NCI-H510A (cell line): ENCODE results near the gene MDM1.

ENCODE experiments used
- DNase-seq: peaks from one replicate; lab custom pipeline; 2025; lab: John Stamatoyannopoulos, UW

MDM1 gene, protein sequence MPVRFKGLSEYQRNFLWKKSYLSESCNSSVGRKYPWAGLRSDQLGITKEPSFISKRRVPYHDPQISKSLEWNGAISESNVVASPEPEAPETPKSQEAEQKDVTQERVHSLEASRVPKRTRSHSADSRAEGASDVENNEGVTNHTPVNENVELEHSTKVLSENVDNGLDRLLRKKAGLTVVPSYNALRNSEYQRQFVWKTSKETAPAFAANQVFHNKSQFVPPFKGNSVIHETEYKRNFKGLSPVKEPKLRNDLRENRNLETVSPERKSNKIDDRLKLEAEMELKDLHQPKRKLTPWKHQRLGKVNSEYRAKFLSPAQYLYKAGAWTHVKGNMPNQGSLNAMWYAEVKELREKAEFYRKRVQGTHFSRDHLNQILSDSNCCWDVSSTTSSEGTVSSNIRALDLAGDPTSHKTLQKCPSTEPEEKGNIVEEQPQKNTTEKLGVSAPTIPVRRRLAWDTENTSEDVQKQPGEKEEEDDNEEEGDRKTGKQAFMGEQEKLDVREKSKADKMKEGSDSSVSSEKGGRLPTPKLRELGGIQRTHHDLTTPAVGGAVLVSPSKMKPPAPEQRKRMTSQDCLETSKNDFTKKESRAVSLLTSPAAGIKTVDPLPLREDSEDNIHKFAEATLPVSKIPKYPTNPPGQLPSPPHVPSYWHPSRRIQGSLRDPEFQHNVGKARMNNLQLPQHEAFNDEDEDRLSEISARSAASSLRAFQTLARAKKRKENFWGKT

GRCh38 chr12:68331869-68332727, at the start of gene MDM1:
Gene MDM1, minus strand, starts transcription at chr12:68332362. Its CDS starts 117 bp downstream, at chr12:68332245.
- DNase-seq = peak; percentile 97

DNA sequence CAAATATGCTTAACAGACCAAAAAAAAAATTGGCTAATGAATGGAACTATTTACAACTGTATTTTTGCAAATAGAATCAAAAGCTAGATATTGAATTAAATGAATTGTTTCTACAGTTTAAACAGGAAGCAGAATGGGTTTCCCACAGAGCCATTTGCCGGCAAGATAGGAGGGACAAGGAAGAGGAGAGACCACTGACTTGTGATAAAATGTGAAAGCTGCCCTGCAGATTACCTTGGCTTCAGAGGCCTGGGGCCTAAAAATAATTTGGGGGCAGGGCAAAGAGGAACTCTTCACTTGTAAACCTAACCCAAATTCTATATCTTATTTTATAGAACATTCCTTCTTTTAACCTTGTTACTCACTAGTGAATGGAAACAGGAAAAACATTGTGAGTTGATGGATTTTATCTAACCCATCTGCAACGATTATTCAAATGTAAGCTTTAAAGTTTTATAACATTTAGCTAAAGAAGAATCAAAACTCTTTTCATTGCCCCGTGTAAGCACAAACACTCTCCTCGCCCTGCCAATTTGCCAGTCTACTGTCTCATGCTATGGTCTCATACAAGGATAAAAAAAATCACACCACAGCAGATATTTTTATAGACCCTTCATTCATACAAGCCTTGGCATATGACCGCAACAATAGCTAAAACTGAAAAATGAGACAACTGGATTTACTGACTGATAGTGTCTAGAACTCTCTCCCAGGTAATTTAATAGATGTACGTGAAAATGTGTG, 49.5 kb upstream of the MDM1 start:
- DNase-seq = no peak

GRCh38 chr12:68378872-68379606, 46.9 kb upstream of the MDM1 start:
- no peak for DNase-seq

- no peak for DNase-seq
Observed at GRCh38 chr12:68377881-68378280, 45.7 kb upstream of the MDM1 start.

GRCh38 chr12:68376901-68377300, 44.7 kb upstream of the MDM1 start:
- no peak for DNase-seq

DNA sequence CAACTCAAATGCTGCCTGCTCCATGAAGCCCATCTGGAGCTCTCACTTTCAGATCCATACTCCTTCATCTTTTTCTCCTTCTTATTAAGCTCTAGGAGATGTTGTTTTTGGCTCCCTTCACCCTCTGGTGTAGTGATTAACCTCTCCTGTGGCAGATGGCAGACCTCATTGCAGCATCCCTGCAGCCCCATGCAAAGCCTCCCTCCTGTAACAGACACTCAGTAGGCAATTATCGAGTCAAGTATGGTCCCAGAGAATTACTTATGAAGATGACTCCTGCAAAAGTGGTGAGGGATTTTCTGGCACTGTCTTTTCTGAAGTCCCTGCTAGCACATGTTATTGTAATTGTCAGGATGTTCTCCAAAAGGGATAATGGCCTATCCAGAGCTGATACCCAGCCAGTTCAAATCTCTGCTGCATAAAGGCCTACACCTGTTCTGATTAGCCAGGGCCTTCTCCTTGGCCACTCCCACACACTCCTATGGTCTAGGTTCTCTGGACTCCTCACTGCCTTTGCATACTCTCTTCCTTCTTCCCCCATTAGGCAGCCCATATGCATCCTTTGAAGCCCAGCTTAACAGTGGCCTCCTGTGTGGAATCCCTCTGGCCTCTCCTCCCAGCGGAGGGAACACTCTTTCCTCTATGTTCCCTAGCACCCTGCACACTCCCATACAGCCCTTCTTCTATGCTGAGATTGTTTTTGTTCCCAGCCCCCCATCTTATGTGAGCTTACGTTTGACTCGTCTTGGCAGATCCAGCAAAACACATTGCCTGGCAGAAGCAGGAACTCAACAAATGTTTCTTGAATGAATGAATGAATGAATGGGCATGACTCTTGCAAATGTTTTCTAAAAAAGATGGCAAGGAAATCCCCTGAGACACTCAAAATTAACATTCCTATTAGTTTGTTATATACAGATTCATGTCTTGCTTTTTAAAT, 43.9 kb upstream of the MDM1 start:
- no peak for DNase-seq

DNA sequence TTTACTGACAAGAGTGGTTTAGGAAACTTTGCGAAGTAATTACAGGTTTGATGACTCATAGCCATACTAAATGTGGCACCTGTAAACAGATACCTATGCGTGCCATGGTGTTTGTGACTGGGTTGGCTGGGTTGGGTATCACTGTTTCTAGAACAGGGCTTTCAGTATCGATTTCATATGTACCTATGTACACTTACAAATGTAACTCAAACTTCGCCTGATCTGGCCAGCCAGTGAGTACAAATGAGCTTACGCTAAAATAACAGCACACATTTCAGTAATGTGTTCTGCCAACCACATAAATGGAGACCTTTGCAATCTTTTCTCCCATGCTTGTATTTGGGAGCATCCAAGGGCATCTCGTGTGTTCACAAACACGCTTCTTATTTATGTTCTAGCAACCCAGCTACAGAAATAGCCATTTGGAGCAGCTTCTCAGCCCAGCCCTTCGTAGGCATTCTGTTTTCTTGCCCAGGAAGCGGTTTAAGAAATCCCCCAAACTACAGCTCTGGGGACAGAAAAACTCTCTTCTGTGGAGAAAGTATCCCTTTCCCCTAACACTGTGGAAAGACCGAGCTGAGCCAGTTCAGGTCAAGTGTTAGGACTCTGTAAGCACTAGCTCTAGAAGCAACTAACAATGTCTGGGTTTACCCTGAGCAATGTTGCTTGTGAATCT, 42.3 kb upstream of the MDM1 start:
- peak; percentile 54 for DNase-seq

DNA sequence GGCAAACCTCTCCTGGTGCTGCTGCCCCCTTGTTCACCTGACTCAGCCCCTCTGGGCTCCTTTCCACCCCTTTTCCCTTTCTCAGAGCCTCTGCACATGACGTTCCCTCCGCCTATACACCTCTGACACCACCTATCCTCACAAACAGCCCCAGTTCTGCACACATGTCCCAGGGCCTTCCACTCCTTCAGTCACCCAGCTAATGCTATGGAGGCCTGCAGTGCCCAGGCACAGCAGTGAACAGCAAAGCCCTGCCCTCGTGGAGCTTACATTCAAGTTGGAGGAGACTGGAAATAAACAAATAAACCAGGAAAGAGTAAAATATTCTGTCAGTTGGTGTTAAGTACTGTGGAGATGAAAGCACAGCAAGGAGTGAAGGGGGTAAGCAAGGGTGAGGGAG, 38.5 kb upstream of the MDM1 start:
- DNase-seq = no peak

DNA sequence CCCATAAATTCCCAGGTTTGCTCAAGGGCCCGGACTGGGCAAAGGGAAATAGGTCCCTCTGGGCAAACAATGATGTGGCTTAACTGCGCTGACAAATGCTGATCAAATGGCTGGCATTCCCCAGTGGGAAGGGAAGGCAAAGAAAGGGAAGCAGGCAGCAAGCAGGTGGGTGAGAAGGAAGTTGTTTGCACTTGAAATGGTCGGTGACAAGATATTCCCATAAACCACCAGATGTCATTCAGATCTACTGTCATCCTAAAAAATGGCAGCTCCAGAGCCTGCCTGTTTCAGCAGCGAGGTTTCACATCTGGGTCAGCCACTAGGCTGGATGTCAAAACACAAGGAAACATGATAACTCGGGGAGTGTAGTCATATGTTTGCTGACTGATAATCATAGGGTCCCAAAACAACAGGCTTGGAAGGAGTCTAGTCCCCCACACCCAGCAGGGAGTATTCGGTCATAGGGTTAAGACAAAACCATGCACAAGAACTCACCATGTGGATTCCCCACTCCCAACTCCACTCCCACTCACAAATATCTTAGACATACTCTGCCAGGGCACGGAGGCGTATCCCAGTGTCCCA, 37.9 kb upstream of the MDM1 start:
- no peak for DNase-seq

GRCh38 chr12:68368327-68368726, 36.2 kb upstream of the MDM1 start:
- no peak for DNase-seq

DNA sequence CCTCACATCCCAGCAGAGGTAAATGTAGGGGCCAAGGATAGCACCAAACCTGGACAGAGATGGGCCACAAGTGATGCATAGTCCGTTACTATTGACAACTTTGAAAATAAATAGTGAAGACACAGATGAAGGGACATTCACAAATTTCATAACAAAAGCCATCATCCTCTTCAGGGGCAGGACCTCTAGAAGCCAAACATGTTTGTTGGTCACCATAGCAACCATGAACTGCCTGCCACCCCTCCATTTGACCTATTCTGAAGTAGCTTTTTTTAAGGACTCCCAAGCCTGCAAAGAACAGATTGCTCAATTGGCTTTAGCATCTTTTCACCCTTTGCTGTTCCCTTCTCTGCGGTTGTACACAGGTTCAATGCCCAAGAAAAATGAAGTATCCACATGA, 35.7 kb upstream of the MDM1 start:
- no peak for DNase-seq

- no peak for DNase-seq
Observed at GRCh38 chr12:68367116-68367515, 35.0 kb upstream of the MDM1 start.

GRCh38 chr12:68364893-68365725, 32.9 kb upstream of the MDM1 start:
- peak; percentile 60 for DNase-seq

- DNase-seq = no peak
Observed at GRCh38 chr12:68364328-68364727, 32.2 kb upstream of the MDM1 start.

GRCh38 chr12:68361953-68362352, 29.8 kb upstream of the MDM1 start:
- no peak for DNase-seq

- DNase-seq = no peak
Observed at GRCh38 chr12:68359674-68360073, 27.5 kb upstream of the MDM1 start.

DNA sequence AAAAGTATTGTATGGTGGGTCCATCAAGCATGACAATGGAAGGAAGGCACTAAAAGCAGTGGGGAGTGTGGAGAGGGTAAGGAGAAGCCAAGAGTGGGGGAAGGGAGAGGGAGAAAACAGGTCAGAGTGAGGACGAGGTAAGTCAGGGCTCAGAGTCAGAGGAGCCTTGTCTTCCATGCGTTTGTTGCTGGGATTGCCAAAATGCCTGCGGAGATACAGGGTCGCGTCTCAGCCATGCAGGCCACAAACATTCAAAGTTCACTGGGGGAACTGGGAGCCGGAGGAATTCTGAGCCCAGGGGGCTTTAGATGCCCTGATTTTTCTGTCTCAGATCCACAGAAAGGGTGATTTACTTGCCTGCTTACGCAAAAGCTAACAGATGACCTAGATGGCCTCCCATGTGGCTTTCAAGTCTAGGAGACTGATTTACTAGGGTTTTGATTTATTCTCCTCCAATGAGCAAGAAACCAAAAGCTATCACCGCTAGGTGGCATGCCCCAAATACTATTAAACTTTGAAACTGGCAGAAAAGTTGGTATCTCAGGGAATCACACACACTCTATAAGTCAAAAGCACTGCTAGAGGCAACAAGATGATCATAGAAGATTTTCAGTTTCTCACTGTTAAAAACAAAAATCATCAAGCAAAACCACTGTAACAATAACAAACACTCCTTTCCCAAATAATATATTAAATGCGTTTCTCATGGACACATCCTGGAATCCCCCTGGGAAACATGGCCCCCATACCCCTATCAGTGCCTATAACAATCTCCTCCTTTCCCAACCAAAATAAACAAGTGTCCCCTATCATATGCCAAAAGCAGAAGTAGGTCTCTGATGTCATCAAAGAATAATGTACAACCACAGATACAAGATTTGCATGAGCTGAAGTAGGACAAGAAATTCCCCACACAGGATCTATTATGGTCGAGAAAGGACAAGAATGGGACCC, 26.6 kb upstream of the MDM1 start:
- peak; percentile 20 for DNase-seq
